Suprapubic skin (tissue), 4 donors: ENCODE results near the gene BLNK. TPM values are rescaled to one million over a fixed set of nuclear protein-coding genes. Genes with fewer than 3 reads are reported as not detected.
"Not testable (repeated sequence)": the region's sequence is repeated elsewhere in the genome, so short reads cannot be mapped to it uniquely, and the experiment has no call there.

ENCODE experiments used
- DNase-seq, 2 donors: peaks; one replicate each; pipeline ENCODE4 v3.0.0-alpha.2; 2019; ENCODE audit warnings: low spot score in 2 of 2
- H3K27ac ChIP-seq: fragments of 200-600 bp; sonication (generic); one replicate; pipeline ENCODE4 v1.5.1; 2019
- H3K27me3 ChIP-seq: fragments of 200-600 bp; sonication (generic); one replicate; pipeline ENCODE4 v1.5.1; 2019
- H3K36me3 ChIP-seq: fragments of 200-600 bp; sonication (generic); one replicate; pipeline ENCODE4 v1.5.1; 2019
- H3K4me1 ChIP-seq: fragments of 200-600 bp; sonication (generic); one replicate; pipeline ENCODE4 v1.5.1; 2019
- H3K4me3 ChIP-seq: fragments of 200-600 bp; sonication (generic); one replicate; pipeline ENCODE4 v1.5.1; 2019; ENCODE audit warnings: mild to moderate bottlenecking
- H3K9me3 ChIP-seq: fragments of 200-600 bp; sonication (generic); one replicate; pipeline ENCODE4 v1.5.1; 2019
- EP300 ChIP-seq: sonication (generic); formaldehyde crosslinking; IDR thresholded peaks from one replicate; pipeline ENCODE4 v1.6.1; 2017; ENCODE audit warnings: antibody characterized with exemption
- POLR2A ChIP-seq, 2 donors: fragments of 450-650 bp; IDR thresholded peaks; one replicate each; pipeline ENCODE4 v1.6.1; 2017; ENCODE audit warnings: antibody characterized with exemption in 2 of 2, mild to moderate bottlenecking in 2 of 2, moderate library complexity in 2 of 2
- POLR2AphosphoS5 ChIP-seq, 3 donors: sonication (generic); formaldehyde crosslinking; IDR thresholded peaks; one replicate each; pipeline ENCODE4 v1.6.1; 2017; ENCODE audit warnings: antibody characterized with exemption in 3 of 3
- WGBS: methylation state at CpG from one replicate; pipeline ENCODE4 v1.1.5; 2018; 5-methylcytosine and 5-hydroxymethylcytosine counted together
- total RNA-seq, 4 donors: library from RNA; depleted of rRNA; stranded (reverse); fragments of >200 nt; gene quantifications; one replicate each; pipeline ENCODE4 v1.1.0, GENCODE V29; 2016
- TF ChIP-seq, protein P1 (sequence below), 2 donors: fragments of 200-600 bp in 1 of 2; fragments of 450-650 bp in 1 of 2; sonication (generic) in 1 of 2; IDR thresholded peaks; one replicate each; pipeline ENCODE4 v1.5.1; 2016 to 2019; ENCODE audit warnings: antibody characterized with exemption in 2 of 2, mild to moderate bottlenecking in 1 of 2, moderate library complexity in 1 of 2

The BLNK gene
- total RNA-seq, 4 donors from 2014 or later = 4.7 to 9.7 (median 5.7) TPM

DNA sequence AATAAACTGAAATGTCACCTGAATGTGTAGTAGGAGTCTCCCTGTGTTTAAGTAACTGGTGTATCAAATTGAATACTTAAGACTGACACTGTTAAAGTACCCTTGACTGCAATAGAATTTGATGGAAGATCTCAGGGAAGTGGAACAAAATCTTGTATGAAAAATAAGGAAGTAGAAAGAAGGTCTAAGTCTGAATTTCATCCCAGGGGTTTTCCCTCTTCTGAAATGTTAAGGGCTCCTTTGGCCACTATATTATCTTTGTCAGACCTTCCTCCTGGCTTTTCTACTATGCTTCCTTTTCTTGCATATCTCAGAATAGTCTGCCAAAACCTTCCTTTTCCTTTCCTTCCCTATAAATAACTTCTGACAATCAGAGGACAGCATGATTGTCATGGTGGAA, 59.6 kb downstream of the BLNK start:
- no peak for DNase-seq
- no peaks in the 10 kb centered on the region for H3K4me1 ChIP-seq
- peaks cover 11% of the 10 kb centered on the region for H3K36me3 ChIP-seq
- H3K9me3 ChIP-seq = no peaks in the 10 kb centered on the region
- no peak overlapping the region for H3K4me3 ChIP-seq
- no peaks in the 10 kb centered on the region for H3K27me3 ChIP-seq
- H3K27ac ChIP-seq = no peak overlapping the region
- TF ChIP-seq POLR2A (IDR thresholded peaks at IDR 0.05) (no peak), EP300 (no peak), POLR2AphosphoS5 (IDR thresholded peaks at IDR 0.05) (no peak)
- TF ChIP-seq, protein P1, sequence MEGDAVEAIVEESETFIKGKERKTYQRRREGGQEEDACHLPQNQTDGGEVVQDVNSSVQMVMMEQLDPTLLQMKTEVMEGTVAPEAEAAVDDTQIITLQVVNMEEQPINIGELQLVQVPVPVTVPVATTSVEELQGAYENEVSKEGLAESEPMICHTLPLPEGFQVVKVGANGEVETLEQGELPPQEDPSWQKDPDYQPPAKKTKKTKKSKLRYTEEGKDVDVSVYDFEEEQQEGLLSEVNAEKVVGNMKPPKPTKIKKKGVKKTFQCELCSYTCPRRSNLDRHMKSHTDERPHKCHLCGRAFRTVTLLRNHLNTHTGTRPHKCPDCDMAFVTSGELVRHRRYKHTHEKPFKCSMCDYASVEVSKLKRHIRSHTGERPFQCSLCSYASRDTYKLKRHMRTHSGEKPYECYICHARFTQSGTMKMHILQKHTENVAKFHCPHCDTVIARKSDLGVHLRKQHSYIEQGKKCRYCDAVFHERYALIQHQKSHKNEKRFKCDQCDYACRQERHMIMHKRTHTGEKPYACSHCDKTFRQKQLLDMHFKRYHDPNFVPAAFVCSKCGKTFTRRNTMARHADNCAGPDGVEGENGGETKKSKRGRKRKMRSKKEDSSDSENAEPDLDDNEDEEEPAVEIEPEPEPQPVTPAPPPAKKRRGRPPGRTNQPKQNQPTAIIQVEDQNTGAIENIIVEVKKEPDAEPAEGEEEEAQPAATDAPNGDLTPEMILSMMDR (IDR thresholded peaks at IDR 0.05) = no peak

DNA sequence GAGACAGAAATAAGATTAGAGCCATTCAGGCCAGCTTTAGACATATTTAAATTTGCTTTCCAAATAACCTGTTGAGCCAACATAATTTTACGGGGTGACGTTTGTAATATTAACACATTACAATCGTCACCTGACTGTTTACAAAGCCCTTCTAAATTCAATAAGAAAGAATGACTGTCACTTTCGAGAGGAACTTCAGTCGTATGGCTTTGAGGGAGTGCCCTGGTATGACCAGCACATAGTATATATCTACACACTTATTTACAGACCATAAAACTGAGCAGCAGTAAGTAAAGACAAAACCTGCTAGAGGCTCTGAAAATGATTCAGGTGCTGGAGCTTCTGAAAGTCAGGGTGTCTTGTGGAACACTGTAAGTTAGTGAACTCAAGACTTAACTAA, 62.4 kb downstream of the BLNK start:
- Histone ChIP-seq H3K4me3 (no peak overlapping the region), H3K36me3 (peaks cover 16% of the 10 kb centered on the region), H3K4me1 (no peaks in the 10 kb centered on the region), H3K9me3 (no peaks in the 10 kb centered on the region), H3K27me3 (no peaks in the 10 kb centered on the region), H3K27ac (no peak overlapping the region)
- 75% methylated on average over 5 of the region's 5 CpGs for WGBS
- DNase-seq = no peak
- no peak for TF ChIP-seq POLR2AphosphoS5 (IDR thresholded peaks at IDR 0.05)
- no peak for TF ChIP-seq EP300
- TF ChIP-seq, protein P1 (IDR thresholded peaks at IDR 0.05) = no peak
- TF ChIP-seq POLR2A (IDR thresholded peaks at IDR 0.05) = no peak

DNA sequence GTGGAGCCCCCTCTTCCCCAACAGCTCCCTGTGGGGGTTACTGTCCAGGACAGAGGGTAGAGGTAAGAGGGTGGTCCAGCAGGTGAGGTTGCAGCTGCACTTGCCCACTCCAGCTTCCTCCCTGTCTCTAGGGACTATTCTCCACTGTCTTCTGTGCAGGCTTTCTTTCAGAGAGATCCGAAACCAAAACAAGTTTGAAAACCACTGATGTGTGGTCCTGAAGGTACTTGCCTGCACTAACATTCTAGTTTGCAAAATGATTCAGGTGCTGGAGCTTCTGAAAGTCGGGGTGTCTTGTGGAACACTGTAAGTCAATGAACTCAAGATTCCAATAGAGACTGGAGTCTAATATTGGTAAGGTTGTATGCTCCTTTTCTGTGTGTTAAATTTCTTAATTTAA, 63.1 kb downstream of the BLNK start:
- Histone ChIP-seq H3K27me3 (no peaks in the 10 kb centered on the region), H3K36me3 (peaks cover 16% of the 10 kb centered on the region), H3K4me3 (no peak overlapping the region), H3K9me3 (no peaks in the 10 kb centered on the region), H3K4me1 (no peaks in the 10 kb centered on the region), H3K27ac (no peak overlapping the region)
- no peak for DNase-seq
- TF ChIP-seq POLR2A (IDR thresholded peaks at IDR 0.05) = no peak
- TF ChIP-seq EP300 = no peak
- TF ChIP-seq, protein P1 (IDR thresholded peaks at IDR 0.05) = no peak
- no peak for TF ChIP-seq POLR2AphosphoS5 (IDR thresholded peaks at IDR 0.05)
- 85% methylated on average over 2 of the region's 2 CpGs for WGBS

DNA sequence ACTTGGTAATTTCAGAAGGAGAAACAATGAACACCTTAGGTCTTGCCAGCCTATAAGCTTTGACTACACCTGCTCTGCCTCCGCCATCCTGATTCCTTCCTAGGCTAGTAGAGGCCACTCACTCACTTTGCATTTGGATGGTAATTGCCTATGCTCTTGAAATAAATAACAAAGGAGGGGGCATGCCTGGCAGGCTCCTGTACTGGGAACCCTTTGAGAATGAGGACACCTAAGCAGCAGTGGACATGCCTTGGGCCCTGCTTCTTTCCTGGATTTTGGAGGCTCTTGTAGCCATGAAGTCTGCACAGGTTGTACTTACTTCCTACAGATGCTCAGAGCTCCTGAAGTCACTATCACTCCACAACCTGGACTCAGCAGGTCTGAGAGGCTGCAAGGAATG, 65.8 kb downstream of the BLNK start:
- Histone ChIP-seq H3K36me3 (peaks cover 28% of the 10 kb centered on the region), H3K9me3 (no peaks in the 10 kb centered on the region), H3K4me3 (no peak overlapping the region), H3K27me3 (no peaks in the 10 kb centered on the region), H3K27ac (no peak overlapping the region), H3K4me1 (no peaks in the 10 kb centered on the region)
- no peak for DNase-seq
- WGBS = 100% methylated on average over 1 of the region's 1 CpG
- TF ChIP-seq, protein P1 (IDR thresholded peaks at IDR 0.05) = no peak
- TF ChIP-seq POLR2AphosphoS5 (IDR thresholded peaks at IDR 0.05) (no peak), POLR2A (IDR thresholded peaks at IDR 0.05) (no peak), EP300 (no peak)

DNA sequence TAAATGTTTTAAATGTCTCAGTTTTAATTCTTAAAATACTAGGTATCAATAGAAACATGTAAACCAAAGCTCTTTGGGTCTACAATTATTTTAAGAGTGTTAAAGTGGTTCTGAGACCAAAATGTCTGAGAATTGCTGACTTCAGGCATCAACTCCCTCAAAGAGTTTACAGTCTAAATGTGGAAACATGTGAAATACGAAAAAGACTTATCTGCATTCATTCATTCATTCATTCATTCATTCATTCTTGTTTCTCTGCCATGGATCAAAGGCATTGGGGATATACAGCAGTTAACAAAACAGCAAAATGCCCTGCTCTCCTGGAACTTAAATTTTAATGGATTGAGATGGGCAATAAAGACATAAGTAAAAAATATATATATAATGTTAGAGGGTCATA, 69.8 kb downstream of the BLNK start:
- Histone ChIP-seq H3K36me3 (peaks cover 23% of the 10 kb centered on the region), H3K27ac (no peak overlapping the region), H3K4me3 (no peak overlapping the region), H3K27me3 (no peaks in the 10 kb centered on the region), H3K4me1 (no peaks in the 10 kb centered on the region), H3K9me3 (no peaks in the 10 kb centered on the region)
- 85% methylated on average over 1 of the region's 1 CpG for WGBS
- DNase-seq = no peak
- no peak for TF ChIP-seq POLR2AphosphoS5 (IDR thresholded peaks at IDR 0.05)
- TF ChIP-seq, protein P1 (IDR thresholded peaks at IDR 0.05) = no peak
- TF ChIP-seq POLR2A (IDR thresholded peaks at IDR 0.05) = no peak
- no peak for TF ChIP-seq EP300

DNA sequence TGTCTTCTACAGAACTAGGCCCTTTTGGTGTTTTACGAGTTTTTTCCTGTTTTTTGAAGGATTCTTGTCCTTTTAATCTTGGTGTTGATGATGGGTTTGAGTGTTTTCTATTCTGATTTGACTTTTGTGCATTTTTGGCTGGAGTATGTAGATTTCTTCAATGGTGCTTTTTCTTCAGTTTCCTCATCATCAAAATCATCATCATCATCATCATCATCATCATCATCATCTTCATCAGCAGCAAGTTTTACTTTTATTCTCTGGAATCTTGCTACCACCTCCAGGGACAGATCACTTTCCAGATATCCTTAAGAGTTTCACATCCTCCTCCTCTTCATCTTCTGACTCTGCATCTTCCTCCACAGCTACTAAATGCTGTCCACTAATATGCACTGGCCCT, 81.9 kb downstream of the BLNK start:
- H3K4me1 ChIP-seq, DNase-seq, H3K27me3 ChIP-seq, H3K9me3 ChIP-seq, H3K27ac ChIP-seq, H3K4me3 ChIP-seq, H3K36me3 ChIP-seq: not testable (repeated sequence)
- 89% methylated on average over 1 of the region's 1 CpG for WGBS
